Measurements from ENCODE around the gene MON1B. TPM values are rescaled to one million over a fixed set of nuclear protein-coding genes. Genes with fewer than 3 reads are reported as not detected.
A peak's percentile ranks its signal among the peaks of the same experiment; 100 is the strongest.
"Not testable (repeated sequence)": the region's sequence is repeated elsewhere in the genome, so short reads cannot be mapped to it uniquely, and the experiment has no call there.

Gene MON1B
- polyA plus RNA-seq, 3 donors: 26.4 to 35.7 (median 35.6) TPM

- WGBS (ENCODE audit: insufficient coverage): no CpG with 5 or more reads among the region's 1 CpG
- intact Hi-C loops (cut with micrococcal nuclease): loop anchor here in 1 of 2 donors (10.0 kb wide), 1 partner anchor 912 kb away; the partner anchor contains the start of gene WWOX
- H3K27me3 Mint-ChIP-seq (ENCODE audit: low read depth in 3 of 3): peaks cover 6 to 11% (median 8%) of the 10 kb centered on the region in 3 donors
These were observed 7.9 kb upstream of the MON1B start for GRCh38 chr16:77183137-77183536.

GRCh38 chr16:77186298-77186697 lies 4.7 kb upstream of the MON1B start:
- not testable (repeated sequence) for H3K27ac Mint-ChIP-seq; H3K36me3 ChIP-seq (replicated peaks in 1 of 2; ENCODE audit: control insufficient read depth in 1 of 2, insufficient read depth in 2 of 2, low read length in 2 of 2); H3K4me2 ChIP-seq (replicated peaks; ENCODE audit: extremely low read depth, low read length, poor library complexity, severe bottlenecking)

More at GRCh38 chr16:77183137-77183536, 7.9 kb upstream of the MON1B start:
- H3K36me3 ChIP-seq (replicated peaks in 1 of 2; ENCODE audit: control insufficient read depth in 1 of 2, insufficient read depth in 2 of 2, low read length in 2 of 2): no peaks in the 10 kb centered on the region
- no peaks in the 10 kb centered on the region for H3K36me3 Mint-ChIP-seq
- H3K9ac ChIP-seq (ENCODE audit: insufficient read depth, low read length, poor library complexity, severe bottlenecking): no peak overlapping the region
- H3K4me1 Mint-ChIP-seq: peaks cover 10% of the 10 kb centered on the region
- H3K9me3 Mint-ChIP-seq: peaks cover 0 to 6% (median 0%) of the 10 kb centered on the region in 7 donors
- H3K4me2 ChIP-seq (replicated peaks; ENCODE audit: extremely low read depth, low read length, poor library complexity, severe bottlenecking): no peak overlapping the region
- no peak for DNase-seq
- no peak overlapping the region for H3K27ac ChIP-seq (ENCODE audit: low read depth in 1 of 2, low read length in 2 of 2)
- H3K27ac Mint-ChIP-seq: no peak overlapping the region
- no peak for TF ChIP-seq CTCF (IDR thresholded peaks at IDR 0.05)
- H3K27me3 ChIP-seq (ENCODE audit: control insufficient read depth in 2 of 2, insufficient read depth in 2 of 2, low read length in 2 of 2): peaks cover 2 to 11% of the 10 kb centered on the region in 2 donors
- H3K79me2 ChIP-seq (ENCODE audit: insufficient read depth, low read length): no peaks in the 10 kb centered on the region
- no peaks in the 10 kb centered on the region for H3K9me3 ChIP-seq (replicated peaks in 1 of 2; ENCODE audit: control insufficient read depth in 1 of 2, insufficient read depth in 1 of 2, low read length in 2 of 2)
- no peak overlapping the region for H2AFZ ChIP-seq (ENCODE audit: insufficient read depth, low read depth, low read length, poor library complexity, severe bottlenecking)
- H4K20me1 ChIP-seq (ENCODE audit: insufficient read depth, low read length): no peaks in the 10 kb centered on the region
- peaks cover 8 to 9% of the 10 kb centered on the region in 2 donors for H3K4me1 ChIP-seq (ENCODE audit: control insufficient read depth in 1 of 2, insufficient read depth in 2 of 2, low read length in 2 of 2)
- H3K4me3 ChIP-seq (replicated peaks in 1 of 3; ENCODE audit: low read depth in 2 of 3, low read length in 3 of 3): no peak overlapping the region
- peak overlapping the region in 1 of 2 donors; percentile 49 for H3K4me3 Mint-ChIP-seq

More at GRCh38 chr16:77186298-77186697, 4.7 kb upstream of the MON1B start:
- H4K20me1 ChIP-seq (ENCODE audit: insufficient read depth, low read length); H3K9me3 Mint-ChIP-seq; H3K4me1 ChIP-seq (ENCODE audit: control insufficient read depth in 1 of 2, insufficient read depth in 2 of 2, low read length in 2 of 2); H2AFZ ChIP-seq (ENCODE audit: insufficient read depth, low read depth, low read length, poor library complexity, severe bottlenecking); DNase-seq; H3K27me3 Mint-ChIP-seq (ENCODE audit: low read depth in 3 of 3); H3K9ac ChIP-seq (ENCODE audit: insufficient read depth, low read length, poor library complexity, severe bottlenecking); H3K4me3 Mint-ChIP-seq; H3K36me3 Mint-ChIP-seq; H3K79me2 ChIP-seq (ENCODE audit: insufficient read depth, low read length); H3K4me1 Mint-ChIP-seq; H3K9me3 ChIP-seq (replicated peaks in 1 of 2; ENCODE audit: control insufficient read depth in 1 of 2, insufficient read depth in 1 of 2, low read length in 2 of 2); H3K27ac ChIP-seq (ENCODE audit: low read depth in 1 of 2, low read length in 2 of 2); H3K4me3 ChIP-seq (replicated peaks in 1 of 3; ENCODE audit: low read depth in 2 of 3, low read length in 3 of 3): not testable (repeated sequence)
- intact Hi-C loops (cut with micrococcal nuclease): loop anchor here in 1 of 2 donors (10.0 kb wide), 1 partner anchor 909 kb away; the partner anchor contains the start of gene WWOX
- no CpG with 5 or more reads among the region's 1 CpG for WGBS (ENCODE audit: insufficient coverage)
- peaks cover 2 to 11% of the 10 kb centered on the region in 2 donors for H3K27me3 ChIP-seq (ENCODE audit: control insufficient read depth in 2 of 2, insufficient read depth in 2 of 2, low read length in 2 of 2)
